Keratinocyte (primary cell): Measurements from ENCODE around the gene DLX1. TPM values are rescaled to one million over a fixed set of nuclear protein-coding genes. Genes with fewer than 3 reads are reported as not detected.

Experiments used
- DNase-seq: peaks from one replicate; pipeline ENCODE4 v3.0.0-alpha.2; 2011; ENCODE audit warnings: low read depth, missing footprints, low spot score
- FAIRE-seq: peaks from 2 replicates; lab custom pipeline; 2011; peaks lifted over from hg19 to GRCh38; lab: Jason Lieb, UNC
- H2AFZ ChIP-seq: 2 replicates; pipeline ENCODE4 v1.6.0; 2012; ENCODE audit warnings: low read length, control low read depth, inconsistent platforms; ENCODE audit not compliant: control insufficient read depth
- H3K27ac ChIP-seq: 2 replicates; pipeline ENCODE4 v1.5.1; 2011; ENCODE audit warnings: low read length; ENCODE audit not compliant: control insufficient read depth, insufficient read depth
- H3K27me3 ChIP-seq: 3 replicates; pipeline ENCODE4 v1.6.0; 2011; ENCODE audit warnings: low read length; ENCODE audit not compliant: control insufficient read depth, insufficient read depth; ENCODE audit errors: extremely low read depth
- H3K36me3 ChIP-seq, 2 experiments: 2 replicates in 1 of 2; 3 replicates in 1 of 2; pipeline ENCODE4 v1.5.1; 2011; ENCODE audit warnings: low read length in 2 of 2, mild to moderate bottlenecking in 1 of 2; ENCODE audit not compliant: control insufficient read depth in 2 of 2, insufficient read depth in 2 of 2; ENCODE audit errors: extremely low read depth in 1 of 2
- H3K4me1 ChIP-seq: 3 replicates; pipeline ENCODE4 v1.5.1; 2011; ENCODE audit warnings: low read length; ENCODE audit not compliant: control insufficient read depth, insufficient read depth; ENCODE audit errors: extremely low read depth
- H3K4me2 ChIP-seq: 3 replicates; pipeline ENCODE4 v1.6.0; 2011; ENCODE audit warnings: low read depth, low read length; ENCODE audit not compliant: control insufficient read depth, insufficient read depth; ENCODE audit errors: extremely low read depth
- H3K4me3 ChIP-seq, 3 experiments: fragments of 200-600 bp in 1 of 3; sonication (generic) in 1 of 3; 2 replicates in 2 of 3; 3 replicates in 1 of 3; pipeline ENCODE4 v1.5.1; 2011 to 2016; ENCODE audit warnings: low read length in 3 of 3, mild to moderate bottlenecking in 3 of 3, control low read depth in 2 of 3, inconsistent platforms in 1 of 3, low read depth in 1 of 3, mixed read lengths in 1 of 3, mixed run types in 1 of 3, moderate library complexity in 1 of 3; ENCODE audit not compliant: control insufficient read depth in 2 of 3, insufficient read depth in 2 of 3; ENCODE audit errors: extremely low read depth in 1 of 3
- H3K79me2 ChIP-seq: 2 replicates; pipeline ENCODE4 v1.6.0; 2012; ENCODE audit warnings: low read length; ENCODE audit not compliant: control insufficient read depth, insufficient read depth
- H3K9ac ChIP-seq: 3 replicates; pipeline ENCODE4 v1.6.0; 2011; ENCODE audit warnings: low read length; ENCODE audit not compliant: control insufficient read depth, insufficient read depth; ENCODE audit errors: extremely low read depth
- H3K9me1 ChIP-seq: 3 replicates; pipeline ENCODE4 v1.6.0; 2011; ENCODE audit warnings: low read length; ENCODE audit not compliant: control insufficient read depth, insufficient read depth; ENCODE audit errors: extremely low read depth
- H3K9me3 ChIP-seq: 2 replicates; pipeline ENCODE4 v1.5.1; 2012; ENCODE audit warnings: low read depth, low read length; ENCODE audit not compliant: control insufficient read depth
- H4K20me1 ChIP-seq: 3 replicates; pipeline ENCODE4 v1.6.0; 2011; ENCODE audit warnings: low read length; ENCODE audit not compliant: control insufficient read depth, insufficient read depth; ENCODE audit errors: extremely low read depth
- EZH2 ChIP-seq: IDR thresholded peaks from one replicate; pipeline ENCODE4 v1.6.1; 2012; ENCODE audit warnings: inconsistent platforms, mild to moderate bottlenecking, low read length, moderate library complexity
- dilution Hi-C: fragments of 300-500 bp; cut with MboI; formaldehyde crosslinking; loops from one replicate; pipeline ENCODE4 v1.7.0; 2020; ENCODE audit warnings: low sequenced_read_pairs; ENCODE audit not compliant: extremely low pct_ligation_motif_present
- polyA plus RNA-seq, 5 experiments: library from polyadenylated mRNA; depleted of rRNA in 3 of 5; stranded (reverse) in 3 of 5; stranded (forward) in 1 of 5; unstranded in 1 of 5; fragments of >200 nt; gene quantifications; 1 replicate in 1 of 5; 2 replicates in 3 of 5; 3 replicates in 1 of 5; pipeline versions ENCODE4 v1.2.1 to v1.2.3, GENCODE V29; 2011 to 2012; ENCODE audit warnings: missing spikeins in 2 of 5, low read depth in 1 of 5, low replicate concordance in 1 of 5
- TF ChIP-seq, protein P1 (sequence below), 3 experiments: IDR thresholded peaks in 1 of 3; conservative IDR thresholded peaks in 1 of 3; optimal IDR thresholded peaks in 1 of 3; 2 replicates in 2 of 3; 3 replicates in 1 of 3; pipeline versions ENCODE3 to v1.5.1; 2011; ENCODE audit warnings: low read length in 3 of 3, mild to moderate bottlenecking in 3 of 3, moderate library complexity in 2 of 3, control low read depth in 1 of 3, inconsistent platforms in 1 of 3; ENCODE audit not compliant: insufficient read depth in 2 of 3; ENCODE audit errors: extremely low read depth in 1 of 3

DLX1 gene
- polyA plus RNA-seq, 1 donor (not counting 4 experiments of a cell fraction or from before 2014, with no cell fraction given): 0.88 TPM

DNA sequence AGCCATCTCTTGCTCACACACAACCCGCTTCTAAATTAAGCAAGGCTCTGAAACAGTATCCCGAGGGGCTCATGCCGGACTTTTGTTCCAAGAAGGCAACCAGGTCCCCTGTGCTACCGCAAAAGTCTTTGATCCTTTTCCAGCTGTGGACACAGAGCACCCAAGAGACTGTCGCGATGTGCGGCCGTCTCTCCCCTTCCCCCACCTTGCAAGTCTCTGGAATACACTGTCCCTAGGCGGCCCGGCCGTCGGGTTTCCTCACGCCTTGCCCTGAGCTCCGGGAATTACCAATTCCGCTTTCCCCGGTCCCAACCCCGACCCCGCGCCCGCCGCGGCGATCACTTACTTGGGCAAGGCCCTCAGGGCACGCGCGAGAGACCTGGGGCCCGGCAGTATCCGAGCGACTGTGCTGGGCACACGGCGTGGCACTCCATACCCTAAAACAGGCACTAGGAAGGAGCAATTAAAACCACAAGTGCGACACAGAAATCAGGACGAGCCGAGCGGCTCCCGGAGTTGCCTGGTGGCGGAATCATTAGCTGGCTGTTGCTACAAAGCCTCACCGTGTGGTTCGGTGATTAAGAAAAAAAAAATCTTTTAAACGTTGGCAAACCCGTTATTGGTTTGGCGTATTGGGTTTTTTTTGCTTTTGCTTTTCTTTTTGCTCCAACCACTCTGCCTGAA, 2.2 kb upstream of the DLX1 start:
- Histone ChIP-seq H4K20me1 (no peaks in the 10 kb centered on the region), H3K27ac (no peak overlapping the region), H3K9me1 (no peaks in the 10 kb centered on the region), H3K4me1 (peaks cover 34% of the 10 kb centered on the region), H3K9ac (no peak overlapping the region), H3K36me3 (no peaks in the 10 kb centered on the region), H3K9me3 (no peaks in the 10 kb centered on the region), H3K4me3 (peak overlapping the region in 1 of 3 experiments; percentile 47), H3K79me2 (no peaks in the 10 kb centered on the region), H3K4me2 (peak overlapping the region; percentile 87), H3K27me3 (peaks cover 75% of the 10 kb centered on the region), H2AFZ (no peak overlapping the region)
- DNase-seq (no peak), FAIRE-seq (no peak)
- dilution Hi-C loops: no loop called here
- TF ChIP-seq, protein P1, sequence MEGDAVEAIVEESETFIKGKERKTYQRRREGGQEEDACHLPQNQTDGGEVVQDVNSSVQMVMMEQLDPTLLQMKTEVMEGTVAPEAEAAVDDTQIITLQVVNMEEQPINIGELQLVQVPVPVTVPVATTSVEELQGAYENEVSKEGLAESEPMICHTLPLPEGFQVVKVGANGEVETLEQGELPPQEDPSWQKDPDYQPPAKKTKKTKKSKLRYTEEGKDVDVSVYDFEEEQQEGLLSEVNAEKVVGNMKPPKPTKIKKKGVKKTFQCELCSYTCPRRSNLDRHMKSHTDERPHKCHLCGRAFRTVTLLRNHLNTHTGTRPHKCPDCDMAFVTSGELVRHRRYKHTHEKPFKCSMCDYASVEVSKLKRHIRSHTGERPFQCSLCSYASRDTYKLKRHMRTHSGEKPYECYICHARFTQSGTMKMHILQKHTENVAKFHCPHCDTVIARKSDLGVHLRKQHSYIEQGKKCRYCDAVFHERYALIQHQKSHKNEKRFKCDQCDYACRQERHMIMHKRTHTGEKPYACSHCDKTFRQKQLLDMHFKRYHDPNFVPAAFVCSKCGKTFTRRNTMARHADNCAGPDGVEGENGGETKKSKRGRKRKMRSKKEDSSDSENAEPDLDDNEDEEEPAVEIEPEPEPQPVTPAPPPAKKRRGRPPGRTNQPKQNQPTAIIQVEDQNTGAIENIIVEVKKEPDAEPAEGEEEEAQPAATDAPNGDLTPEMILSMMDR (optimal IDR thresholded peaks at IDR 0.05 in 1 of 3, IDR thresholded peaks at IDR 0.05 in 1 of 3, conservative IDR thresholded peaks at IDR 0.05 in 1 of 3; ENCODE audit: extremely low read depth in 1 of 3, insufficient read depth in 2 of 3, low read length in 3 of 3): no peak
- peak; percentile 92 for TF ChIP-seq EZH2

DNA sequence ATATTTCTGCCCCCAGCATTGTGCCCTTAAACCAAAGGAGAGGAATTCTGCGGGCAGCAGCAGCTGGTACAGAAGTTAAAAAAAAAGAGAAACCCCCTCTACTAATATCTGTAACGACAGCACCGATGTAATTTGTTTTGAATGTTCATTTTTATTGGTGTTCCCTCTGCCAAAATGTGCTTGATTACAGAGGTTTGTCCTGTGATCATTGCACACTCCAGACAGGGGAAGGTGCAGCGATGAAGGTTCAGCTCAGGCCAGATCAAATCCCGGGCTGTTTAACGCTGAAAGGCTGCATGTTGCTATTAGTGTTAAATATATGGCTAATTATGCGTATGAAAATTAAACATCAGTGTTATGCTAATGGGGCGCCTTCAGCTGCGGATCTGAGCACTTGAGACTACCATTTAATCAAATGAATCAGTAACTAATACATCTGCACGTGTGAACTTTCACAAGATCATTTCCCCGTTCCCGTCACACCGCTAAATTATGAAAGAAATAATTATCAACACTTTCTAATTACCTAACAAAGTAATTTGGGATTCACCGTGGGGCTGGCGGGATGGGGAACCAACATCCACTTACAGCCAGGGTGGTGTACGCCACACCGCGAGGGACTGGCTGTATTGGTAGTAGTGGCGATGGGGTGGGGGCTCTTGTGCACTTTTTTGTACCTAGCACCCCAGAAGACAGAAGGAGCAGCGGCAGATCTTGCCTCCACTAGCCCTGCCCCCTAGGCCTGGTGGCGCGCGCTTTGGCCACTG, 1.5 kb upstream of the DLX1 start:
- H3K9me3 ChIP-seq: no peaks in the 10 kb centered on the region
- H3K27me3 ChIP-seq: peaks cover 83% of the 10 kb centered on the region
- no peak overlapping the region for H2AFZ ChIP-seq
- no peaks in the 10 kb centered on the region for H3K9me1 ChIP-seq
- TF ChIP-seq, protein P1 (optimal IDR thresholded peaks at IDR 0.05 in 1 of 3, IDR thresholded peaks at IDR 0.05 in 1 of 3, conservative IDR thresholded peaks at IDR 0.05 in 1 of 3; ENCODE audit: extremely low read depth in 1 of 3, insufficient read depth in 2 of 3, low read length in 3 of 3): no peak
- TF ChIP-seq EZH2: no peak
- no peaks in the 10 kb centered on the region for H4K20me1 ChIP-seq
- H3K4me1 ChIP-seq: peaks cover 34% of the 10 kb centered on the region
- DNase-seq: no peak
- H3K79me2 ChIP-seq: no peaks in the 10 kb centered on the region
- FAIRE-seq: no peak
- H3K36me3 ChIP-seq: no peaks in the 10 kb centered on the region
- peak overlapping the region; percentile 87 for H3K4me2 ChIP-seq
- H3K4me3 ChIP-seq: peak overlapping the region in 1 of 3 experiments; percentile 47
- H3K9ac ChIP-seq: no peak overlapping the region
- H3K27ac ChIP-seq: no peak overlapping the region
- dilution Hi-C loops: no loop called here
